Ecto neural progenitor cell (in vitro differentiated cells): ENCODE measurements around the gene RHEBL1.

Experiments used
- DNase-seq: peaks from one replicate; pipeline ENCODE4 v3.0.0-alpha.2; 2018; ENCODE audit warnings: low spot score

Gene RHEBL1

GRCh38 chr12:49054524-49054923 is 15.3 kb downstream of the RHEBL1 start:
- DNase-seq = no peak

- no peak for DNase-seq
These were observed 15.7 kb downstream of the RHEBL1 start for GRCh38 chr12:49054096-49054495.

GRCh38 chr12:49052451-49053208 is 17.1 kb downstream of the RHEBL1 start:
- no peak for DNase-seq

DNA sequence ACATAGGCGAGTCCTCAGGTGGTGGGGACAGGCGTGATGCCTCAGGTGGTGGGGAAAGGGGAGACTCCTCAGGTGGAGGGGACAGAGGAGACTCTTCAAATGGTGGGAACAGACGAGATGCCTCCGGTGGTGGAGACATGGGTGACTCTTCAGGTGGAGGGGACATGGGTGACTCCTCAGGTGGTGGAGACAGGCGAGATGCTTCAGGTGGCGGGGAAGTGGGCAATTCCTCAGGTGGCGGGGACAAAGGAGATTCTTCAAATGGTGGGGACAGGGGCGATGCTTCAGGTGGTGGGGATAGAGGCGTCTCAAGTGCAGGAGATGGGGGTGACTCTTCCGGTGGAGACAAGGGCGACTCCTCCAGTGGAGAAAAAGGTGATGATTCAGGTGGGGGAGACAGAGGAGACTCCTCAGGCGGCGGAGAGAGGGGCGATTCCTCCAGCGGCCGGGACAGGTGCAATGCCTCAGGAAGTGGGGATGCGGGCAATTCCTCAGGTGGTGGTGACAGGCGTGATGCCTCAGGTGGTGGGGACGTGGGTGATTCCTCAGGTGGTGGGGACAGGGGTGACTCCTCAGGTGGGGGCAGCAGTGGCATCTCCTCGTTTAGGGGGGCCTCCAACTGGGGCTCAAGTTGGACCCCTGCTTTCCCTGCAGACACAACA is 17.9 kb downstream of the RHEBL1 start:
- no peak for DNase-seq

GRCh38 chr12:49051373-49051764 is 18.4 kb downstream of the RHEBL1 start:
- no peak for DNase-seq

- DNase-seq = no peak
These were observed 19.0 kb downstream of the RHEBL1 start for GRCh38 chr12:49050507-49051372.

DNA sequence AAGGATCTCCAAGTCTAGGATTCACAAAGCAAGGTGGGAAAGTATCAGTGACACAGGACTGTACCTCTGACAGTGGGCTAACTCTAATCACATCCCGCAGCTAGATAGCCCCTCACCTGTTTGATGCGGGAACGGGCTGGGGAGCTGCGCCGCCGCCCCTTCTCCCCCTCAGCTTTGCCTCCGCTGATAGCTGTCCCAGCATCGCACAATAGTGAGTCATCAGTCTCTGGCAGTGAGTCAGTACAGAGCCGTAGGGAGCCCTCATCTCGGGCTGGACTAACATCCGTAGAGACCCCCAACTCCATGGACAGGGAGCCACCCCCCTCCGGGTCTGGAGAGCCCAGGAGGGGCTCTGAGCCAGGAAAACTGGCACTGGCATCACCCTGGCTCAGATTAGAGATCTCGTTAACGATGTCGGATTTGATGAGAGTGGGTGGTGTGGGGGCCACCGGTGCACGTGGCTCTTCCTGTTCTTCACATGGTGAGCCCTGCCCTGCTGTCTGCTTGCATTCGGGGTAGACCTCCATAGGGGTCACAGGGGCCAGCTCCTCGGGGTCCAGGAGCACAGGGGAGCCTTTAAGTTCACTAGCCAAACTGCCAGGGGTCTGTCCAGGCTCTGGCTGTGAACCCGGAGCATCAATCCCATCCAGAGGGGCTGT is 20.1 kb downstream of the RHEBL1 start:
- DNase-seq = no peak

- no peak for DNase-seq
These were observed 20.8 kb downstream of the RHEBL1 start for GRCh38 chr12:49048953-49049352.

GRCh38 chr12:49046129-49046895 is 23.5 kb downstream of the RHEBL1 start:
- DNase-seq = no peak

- no peak for DNase-seq
These were observed 25.1 kb downstream of the RHEBL1 start for GRCh38 chr12:49044660-49045059.

DNA sequence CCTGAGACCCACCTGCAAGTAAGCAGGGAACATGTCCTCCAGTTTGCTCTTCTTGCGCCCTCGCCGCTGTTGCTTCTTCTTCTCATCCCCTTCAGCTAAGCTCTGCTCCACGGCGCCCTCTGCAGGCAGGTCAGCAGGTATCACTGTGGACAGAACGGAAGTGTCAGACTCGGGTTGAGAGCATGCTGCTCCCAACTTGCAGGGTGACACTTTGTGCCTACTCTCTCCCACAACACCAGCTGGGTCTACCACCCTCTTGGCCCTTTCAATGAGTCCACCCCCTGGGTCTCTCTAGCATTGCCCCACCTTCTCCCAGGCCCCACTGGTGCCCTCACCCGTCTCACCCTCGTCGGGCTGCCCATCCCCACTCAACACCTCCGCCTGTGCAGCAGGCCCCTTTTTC is 25.9 kb downstream of the RHEBL1 start:
- peak; percentile 86 for DNase-seq

- DNase-seq = no peak
These were observed 26.5 kb downstream of the RHEBL1 start for GRCh38 chr12:49043241-49043640.

- DNase-seq = no peak
These were observed 27.8 kb downstream of the RHEBL1 start for GRCh38 chr12:49041881-49042484.

GRCh38 chr12:49041036-49041880 is 28.5 kb downstream of the RHEBL1 start:
- no peak for DNase-seq

DNA sequence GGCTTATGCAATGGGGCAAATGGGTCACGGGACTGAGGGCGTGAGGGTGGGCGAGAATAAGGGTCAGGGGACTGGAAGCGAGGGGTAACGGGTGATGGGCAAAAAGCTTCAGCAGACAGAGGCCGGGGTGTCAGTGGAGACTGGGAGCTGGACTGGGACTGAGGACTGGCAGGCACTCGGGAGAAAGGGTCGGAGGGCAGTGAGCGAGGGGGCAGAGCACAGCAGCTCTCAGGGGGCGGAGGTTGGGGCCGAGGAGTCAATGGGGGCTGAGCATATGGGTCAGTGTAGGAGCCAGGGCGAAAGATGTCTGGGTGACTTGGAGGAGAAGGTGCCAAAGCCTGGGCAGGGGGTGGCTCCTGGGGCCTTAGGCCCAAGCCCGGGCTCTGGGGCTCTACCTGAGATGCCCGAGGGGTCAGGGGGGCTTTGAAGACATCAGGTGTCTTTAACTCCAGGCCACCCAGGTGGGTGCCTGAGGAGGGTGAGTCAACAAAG is 29.4 kb downstream of the RHEBL1 start:
- no peak for DNase-seq

DNA sequence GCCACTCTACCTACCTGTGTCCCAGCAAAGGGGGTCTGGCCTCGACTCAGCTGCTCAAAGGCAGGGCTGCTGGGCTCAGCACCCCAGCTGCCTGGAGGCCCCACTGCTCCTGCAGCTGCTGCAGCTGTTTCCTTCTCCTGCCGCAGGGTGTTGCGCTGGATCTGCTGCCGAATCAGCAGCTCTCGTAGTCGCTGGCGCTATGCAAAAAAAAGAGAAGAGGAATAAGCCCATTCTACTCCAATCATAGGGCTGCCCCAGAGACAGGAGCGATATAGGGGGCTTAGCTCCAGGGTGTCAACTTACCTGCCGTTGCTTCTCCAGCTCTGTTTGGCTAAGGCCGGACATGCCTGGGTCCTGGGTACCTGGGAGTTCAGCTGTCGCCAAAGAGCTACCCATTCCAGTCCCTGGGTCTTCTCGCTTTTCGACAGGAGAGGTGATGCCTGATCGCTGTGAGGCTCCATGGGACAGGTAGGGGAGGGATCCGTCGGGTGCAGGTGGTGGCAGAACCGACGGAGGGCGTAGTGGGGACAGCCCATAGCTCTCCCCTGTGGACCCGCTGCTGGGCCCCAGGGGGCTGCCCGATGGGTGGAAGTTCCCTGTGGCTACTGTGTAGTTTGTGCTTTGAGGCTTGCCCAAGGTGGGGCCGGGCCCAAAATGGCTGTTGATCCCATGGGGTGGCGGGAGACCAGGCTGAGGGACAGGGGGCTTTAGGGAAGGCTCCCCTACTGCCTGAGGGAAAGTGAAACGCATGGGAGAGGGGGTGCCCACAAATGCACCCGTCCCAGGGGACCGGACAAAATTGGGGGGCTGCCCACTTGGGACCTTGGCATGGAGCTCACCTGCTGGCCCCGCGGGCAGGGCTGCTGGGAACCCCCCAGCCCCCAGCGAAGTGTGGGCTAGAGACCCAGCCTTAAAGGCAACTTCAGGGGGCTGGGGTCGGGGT is 30.1 kb downstream of the RHEBL1 start:
- no peak for DNase-seq

- no peak for DNase-seq
These were observed 31.4 kb downstream of the RHEBL1 start for GRCh38 chr12:49038291-49038955.

- no peak for DNase-seq
These were observed 31.9 kb downstream of the RHEBL1 start for GRCh38 chr12:49037947-49038237.
